SK-N-SH treated with all-trans-retinoic acid at 6 μM for 48 hours (cell line): ENCODE results near the gene IQCM.

ENCODE experiments used
- ATAC-seq: fragments of 200-7000 bp; cut with Tn5 transposase; 3 replicates; pipeline ENCODE4 v1.9.1; 2020; ENCODE audit warnings: mild to moderate bottlenecking, moderate library complexity
- ARNTL ChIP-seq: fragments of 450-650 bp; formaldehyde crosslinking; IDR thresholded peaks from 2 replicates; pipeline ENCODE4 v1.5.0; 2020; ENCODE audit warnings: low read depth, mild to moderate bottlenecking, moderate library complexity, borderline replicate concordance
- BACH2 ChIP-seq: fragments of 250-450 bp; sonication (Bioruptor Pico); IDR thresholded peaks from 2 replicates; pipeline ENCODE4 v1.9.0; 2021; ENCODE audit warnings: mild to moderate bottlenecking, borderline replicate concordance
- CSDC2 ChIP-seq: fragments of 250-450 bp; sonication (Bioruptor Pico); IDR thresholded peaks from 2 replicates; pipeline ENCODE4 v1.5.0; 2020; ENCODE audit warnings: mild to moderate bottlenecking, moderate library complexity
- ESRRG ChIP-seq: fragments of 250-450 bp; sonication (Bioruptor Pico); IDR thresholded peaks from 2 replicates; pipeline ENCODE4 v1.6.1; 2021; ENCODE audit warnings: mild to moderate bottlenecking
- GLIS3 ChIP-seq: fragments of 250-450 bp; sonication (Bioruptor Pico); IDR thresholded peaks from 2 replicates; pipeline ENCODE4 v1.5.0; 2020; ENCODE audit warnings: mild to moderate bottlenecking, moderate library complexity
- ISL1 ChIP-seq: fragments of 250-450 bp; sonication (Bioruptor Pico); IDR thresholded peaks from 2 replicates; pipeline ENCODE4 v2.1.2; 2022; ENCODE audit warnings: mild to moderate bottlenecking, moderate library complexity
- OSR1 ChIP-seq: fragments of 250-450 bp; sonication (Bioruptor Pico); IDR thresholded peaks from 2 replicates; pipeline ENCODE4 v1.8.0; 2022; ENCODE audit warnings: moderate library complexity, mild to moderate bottlenecking, inconsistent platforms
- PPARA ChIP-seq: fragments of 250-450 bp; sonication (Bioruptor Pico); IDR thresholded peaks from 2 replicates; pipeline ENCODE4 v1.5.0; 2020; ENCODE audit warnings: mild to moderate bottlenecking, borderline replicate concordance
- RARB ChIP-seq: fragments of 250-450 bp; sonication (Bioruptor Pico); IDR thresholded peaks from 2 replicates; pipeline ENCODE4 v1.8.0; 2021; ENCODE audit warnings: mild to moderate bottlenecking, moderate library complexity
- SNAI2 ChIP-seq: fragments of 250-450 bp; sonication (Bioruptor Pico); IDR thresholded peaks from 2 replicates; pipeline ENCODE4 v1.5.0; 2020; ENCODE audit warnings: mild to moderate bottlenecking, moderate library complexity
- TCF4 ChIP-seq: fragments of 250-450 bp; sonication (Bioruptor Pico); IDR thresholded peaks from 2 replicates; pipeline ENCODE4 v1.8.0; 2021; ENCODE audit warnings: mild to moderate bottlenecking, moderate library complexity, borderline replicate concordance
- TOX ChIP-seq: fragments of 250-450 bp; sonication (Bioruptor Pico); IDR thresholded peaks from 2 replicates; pipeline ENCODE4 v1.8.0; 2021; ENCODE audit warnings: mild to moderate bottlenecking, moderate library complexity, borderline replicate concordance
- ZC3H10 ChIP-seq: fragments of 250-450 bp; sonication (Bioruptor Pico); IDR thresholded peaks from 2 replicates; pipeline ENCODE4 v1.5.1; 2021; ENCODE audit warnings: mild to moderate bottlenecking, moderate library complexity
- ZFP3 ChIP-seq: fragments of 250-450 bp; sonication (Bioruptor Pico); IDR thresholded peaks from 2 replicates; pipeline ENCODE4 v1.5.0; 2020; ENCODE audit warnings: mild to moderate bottlenecking, moderate library complexity
- ZFP30 ChIP-seq: fragments of 450-650 bp; formaldehyde crosslinking; IDR thresholded peaks from 2 replicates; pipeline ENCODE4 v1.5.0; 2022; ENCODE audit warnings: mild to moderate bottlenecking, moderate library complexity
- ZNF565 ChIP-seq: fragments of 450-650 bp; formaldehyde crosslinking; conservative IDR thresholded peaks from 2 replicates; pipeline ENCODE4 v1.5.0; 2020; ENCODE audit warnings: low read depth, mild to moderate bottlenecking, moderate library complexity
- ZNF8 ChIP-seq: fragments of 450-650 bp; formaldehyde crosslinking; IDR thresholded peaks from 2 replicates; pipeline ENCODE4 v1.5.0; 2020; ENCODE audit warnings: mild to moderate bottlenecking, moderate library complexity
- TF ChIP-seq, protein P1 (sequence below): fragments of 250-450 bp; sonication (Bioruptor Pico); IDR thresholded peaks from 2 replicates; pipeline ENCODE4 v1.5.1; 2020; ENCODE audit warnings: low read depth, mild to moderate bottlenecking, moderate library complexity
- TF ChIP-seq, protein P2 (sequence below): fragments of 250-450 bp; sonication (Bioruptor Pico); IDR thresholded peaks from 2 replicates; pipeline ENCODE4 v1.5.0; 2020; ENCODE audit warnings: mild to moderate bottlenecking, moderate library complexity
- TF ChIP-seq, protein P3 (sequence below): fragments of 250-450 bp; sonication (Bioruptor Pico); IDR thresholded peaks from 2 replicates; pipeline ENCODE4 v1.8.0; 2020; ENCODE audit warnings: mild to moderate bottlenecking, moderate library complexity, borderline replicate concordance
- TF ChIP-seq, protein P4 (sequence below): fragments of 250-450 bp; sonication (Bioruptor Pico); IDR thresholded peaks from 2 replicates; pipeline ENCODE4 v1.8.0; 2021; ENCODE audit warnings: low read depth, mild to moderate bottlenecking, moderate library complexity, borderline replicate concordance
- TF ChIP-seq, protein P5 (sequence below): fragments of 250-450 bp; sonication (Bioruptor Pico); IDR thresholded peaks from 2 replicates; pipeline ENCODE4 v1.5.1; 2021; ENCODE audit warnings: mild to moderate bottlenecking, moderate library complexity

Gene IQCM

DNA sequence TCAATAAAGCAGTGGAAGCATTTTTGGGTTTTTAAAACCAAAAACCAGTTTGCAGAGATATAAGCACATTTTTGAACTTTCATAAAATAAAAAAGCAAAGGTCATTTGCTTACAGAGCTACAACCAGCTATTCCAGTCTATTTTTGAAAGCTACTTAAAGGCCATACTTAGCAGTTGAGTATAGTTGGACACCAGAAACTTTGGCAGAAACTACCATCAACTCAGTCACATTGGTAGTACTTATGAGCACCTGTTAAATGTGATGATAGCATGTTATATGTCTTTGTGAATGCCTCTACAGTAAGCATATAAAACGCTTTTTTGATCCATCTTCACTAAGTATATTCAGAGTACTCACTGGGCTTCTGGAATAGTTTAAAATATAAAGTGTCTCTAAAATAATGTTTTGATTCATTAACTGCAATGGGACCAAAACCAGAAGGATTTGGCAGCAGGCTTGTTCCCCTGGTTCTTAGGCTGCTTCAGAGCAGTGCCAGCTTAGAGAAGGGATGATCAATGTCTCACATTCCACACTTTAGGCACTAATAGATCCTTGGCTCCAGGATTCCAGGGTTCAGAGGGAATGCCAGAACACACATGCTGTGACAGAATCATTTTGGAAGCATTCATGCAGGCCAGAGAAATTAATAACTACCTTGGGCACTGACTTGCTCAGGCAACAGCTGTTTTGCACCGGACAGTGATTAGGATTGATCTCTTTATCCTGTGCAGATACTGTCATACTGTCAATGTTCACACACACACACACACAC, 103.9 kb downstream of the IQCM start:
- ATAC-seq, result no peak
- TF ChIP-seq GLIS3 (CRISPR knock-in tag), result no peak
- TF ChIP-seq, protein P1, sequence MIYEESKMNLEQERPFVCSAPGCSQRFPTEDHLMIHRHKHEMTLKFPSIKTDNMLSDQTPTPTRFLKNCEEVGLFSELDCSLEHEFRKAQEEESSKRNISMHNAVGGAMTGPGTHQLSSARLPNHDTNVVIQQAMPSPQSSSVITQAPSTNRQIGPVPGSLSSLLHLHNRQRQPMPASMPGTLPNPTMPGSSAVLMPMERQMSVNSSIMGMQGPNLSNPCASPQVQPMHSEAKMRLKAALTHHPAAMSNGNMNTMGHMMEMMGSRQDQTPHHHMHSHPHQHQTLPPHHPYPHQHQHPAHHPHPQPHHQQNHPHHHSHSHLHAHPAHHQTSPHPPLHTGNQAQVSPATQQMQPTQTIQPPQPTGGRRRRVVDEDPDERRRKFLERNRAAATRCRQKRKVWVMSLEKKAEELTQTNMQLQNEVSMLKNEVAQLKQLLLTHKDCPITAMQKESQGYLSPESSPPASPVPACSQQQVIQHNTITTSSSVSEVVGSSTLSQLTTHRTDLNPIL (CRISPR knock-in tag), result no peak
- TF ChIP-seq ZNF8 (CRISPR knock-in tag), result no peak
- no peak for TF ChIP-seq RARB
- TF ChIP-seq ZNF565 (CRISPR knock-in tag), result no peak
- no peak for TF ChIP-seq ISL1 (CRISPR knock-in tag)
- no peak for TF ChIP-seq ZFP30 (CRISPR knock-in tag)
- TF ChIP-seq TOX, result no peak
- TF ChIP-seq, protein P2, sequence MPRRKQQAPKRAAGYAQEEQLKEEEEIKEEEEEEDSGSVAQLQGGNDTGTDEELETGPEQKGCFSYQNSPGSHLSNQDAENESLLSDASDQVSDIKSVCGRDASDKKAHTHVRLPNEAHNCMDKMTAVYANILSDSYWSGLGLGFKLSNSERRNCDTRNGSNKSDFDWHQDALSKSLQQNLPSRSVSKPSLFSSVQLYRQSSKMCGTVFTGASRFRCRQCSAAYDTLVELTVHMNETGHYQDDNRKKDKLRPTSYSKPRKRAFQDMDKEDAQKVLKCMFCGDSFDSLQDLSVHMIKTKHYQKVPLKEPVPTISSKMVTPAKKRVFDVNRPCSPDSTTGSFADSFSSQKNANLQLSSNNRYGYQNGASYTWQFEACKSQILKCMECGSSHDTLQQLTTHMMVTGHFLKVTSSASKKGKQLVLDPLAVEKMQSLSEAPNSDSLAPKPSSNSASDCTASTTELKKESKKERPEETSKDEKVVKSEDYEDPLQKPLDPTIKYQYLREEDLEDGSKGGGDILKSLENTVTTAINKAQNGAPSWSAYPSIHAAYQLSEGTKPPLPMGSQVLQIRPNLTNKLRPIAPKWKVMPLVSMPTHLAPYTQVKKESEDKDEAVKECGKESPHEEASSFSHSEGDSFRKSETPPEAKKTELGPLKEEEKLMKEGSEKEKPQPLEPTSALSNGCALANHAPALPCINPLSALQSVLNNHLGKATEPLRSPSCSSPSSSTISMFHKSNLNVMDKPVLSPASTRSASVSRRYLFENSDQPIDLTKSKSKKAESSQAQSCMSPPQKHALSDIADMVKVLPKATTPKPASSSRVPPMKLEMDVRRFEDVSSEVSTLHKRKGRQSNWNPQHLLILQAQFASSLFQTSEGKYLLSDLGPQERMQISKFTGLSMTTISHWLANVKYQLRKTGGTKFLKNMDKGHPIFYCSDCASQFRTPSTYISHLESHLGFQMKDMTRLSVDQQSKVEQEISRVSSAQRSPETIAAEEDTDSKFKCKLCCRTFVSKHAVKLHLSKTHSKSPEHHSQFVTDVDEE (CRISPR knock-in tag), result no peak
- no peak for TF ChIP-seq ESRRG (CRISPR knock-in tag)
- TF ChIP-seq, protein P3, sequence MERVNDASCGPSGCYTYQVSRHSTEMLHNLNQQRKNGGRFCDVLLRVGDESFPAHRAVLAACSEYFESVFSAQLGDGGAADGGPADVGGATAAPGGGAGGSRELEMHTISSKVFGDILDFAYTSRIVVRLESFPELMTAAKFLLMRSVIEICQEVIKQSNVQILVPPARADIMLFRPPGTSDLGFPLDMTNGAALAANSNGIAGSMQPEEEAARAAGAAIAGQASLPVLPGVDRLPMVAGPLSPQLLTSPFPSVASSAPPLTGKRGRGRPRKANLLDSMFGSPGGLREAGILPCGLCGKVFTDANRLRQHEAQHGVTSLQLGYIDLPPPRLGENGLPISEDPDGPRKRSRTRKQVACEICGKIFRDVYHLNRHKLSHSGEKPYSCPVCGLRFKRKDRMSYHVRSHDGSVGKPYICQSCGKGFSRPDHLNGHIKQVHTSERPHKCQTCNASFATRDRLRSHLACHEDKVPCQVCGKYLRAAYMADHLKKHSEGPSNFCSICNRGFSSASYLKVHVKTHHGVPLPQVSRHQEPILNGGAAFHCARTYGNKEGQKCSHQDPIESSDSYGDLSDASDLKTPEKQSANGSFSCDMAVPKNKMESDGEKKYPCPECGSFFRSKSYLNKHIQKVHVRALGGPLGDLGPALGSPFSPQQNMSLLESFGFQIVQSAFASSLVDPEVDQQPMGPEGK (CRISPR knock-in tag), result no peak
- TF ChIP-seq, protein P4, sequence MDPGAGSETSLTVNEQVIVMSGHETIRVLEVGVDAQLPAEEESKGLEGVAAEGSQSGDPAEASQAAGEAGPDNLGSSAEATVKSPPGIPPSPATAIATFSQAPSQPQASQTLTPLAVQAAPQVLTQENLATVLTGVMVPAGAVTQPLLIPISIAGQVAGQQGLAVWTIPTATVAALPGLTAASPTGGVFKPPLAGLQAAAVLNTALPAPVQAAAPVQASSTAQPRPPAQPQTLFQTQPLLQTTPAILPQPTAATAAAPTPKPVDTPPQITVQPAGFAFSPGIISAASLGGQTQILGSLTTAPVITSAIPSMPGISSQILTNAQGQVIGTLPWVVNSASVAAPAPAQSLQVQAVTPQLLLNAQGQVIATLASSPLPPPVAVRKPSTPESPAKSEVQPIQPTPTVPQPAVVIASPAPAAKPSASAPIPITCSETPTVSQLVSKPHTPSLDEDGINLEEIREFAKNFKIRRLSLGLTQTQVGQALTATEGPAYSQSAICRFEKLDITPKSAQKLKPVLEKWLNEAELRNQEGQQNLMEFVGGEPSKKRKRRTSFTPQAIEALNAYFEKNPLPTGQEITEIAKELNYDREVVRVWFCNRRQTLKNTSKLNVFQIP, result no peak
- no peak for TF ChIP-seq CSDC2
- no peak for TF ChIP-seq TCF4 (CRISPR knock-in tag)
- TF ChIP-seq ARNTL (CRISPR knock-in tag), result no peak

DNA sequence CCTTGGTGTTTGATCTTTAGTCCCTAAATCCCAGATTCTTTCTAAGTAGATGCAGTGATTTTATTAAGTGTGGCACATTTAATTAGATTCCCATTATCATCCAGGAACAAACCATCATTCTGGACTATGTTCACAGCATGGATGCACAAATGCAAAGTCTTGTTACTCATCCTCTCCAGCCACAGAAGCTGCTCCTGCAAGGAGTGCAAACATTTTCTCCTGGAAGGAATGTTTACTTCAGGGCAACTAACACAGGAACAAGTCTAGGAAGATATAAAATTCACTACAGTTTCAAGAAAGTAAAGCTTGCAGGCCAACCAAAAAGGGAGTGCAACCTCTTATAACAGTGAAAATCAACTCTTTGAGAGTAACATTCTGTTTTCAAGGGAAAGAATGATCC, 106.0 kb downstream of the IQCM start:
- no peak for ATAC-seq
- TF ChIP-seq, protein P3 (CRISPR knock-in tag), result no peak
- no peak for TF ChIP-seq TOX
- no peak for TF ChIP-seq PPARA (CRISPR knock-in tag)
- no peak for TF ChIP-seq BACH2
- TF ChIP-seq ZNF8 (CRISPR knock-in tag), result no peak
- no peak for TF ChIP-seq ZFP3 (CRISPR knock-in tag)
- TF ChIP-seq RARB, result no peak
- no peak for TF ChIP-seq SNAI2
- TF ChIP-seq, all 23 proteins: peak for 0

DNA sequence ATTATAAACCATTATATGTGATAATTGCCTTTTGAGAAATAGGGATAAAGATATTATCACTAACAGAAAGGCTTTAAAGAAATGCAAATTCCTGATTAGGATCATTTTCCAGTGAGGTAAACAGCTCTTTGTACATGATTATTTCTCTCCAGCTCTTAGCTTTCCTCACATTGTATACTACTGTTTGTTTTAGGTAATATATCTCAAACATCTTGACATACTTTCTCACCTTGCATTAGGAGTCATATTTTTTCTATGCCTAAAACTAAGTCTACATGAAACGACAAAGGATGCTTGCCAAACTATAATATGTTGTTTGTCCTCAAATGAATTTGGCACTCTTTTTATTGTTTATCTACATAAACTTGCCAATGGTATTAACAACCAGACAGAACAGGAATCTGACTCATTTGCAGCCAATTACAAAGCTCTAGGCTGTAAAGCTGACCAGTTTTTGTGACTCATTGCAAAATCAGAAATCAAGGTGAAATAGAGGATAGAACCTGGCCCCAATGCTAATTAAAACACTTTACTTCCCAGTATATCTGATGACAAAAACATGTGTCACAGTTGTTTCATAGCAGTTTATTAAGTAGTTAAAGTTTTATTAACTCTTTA, 107.0 kb downstream of the IQCM start:
- TF ChIP-seq ZFP30 (CRISPR knock-in tag) (no peak), OSR1 (CRISPR knock-in tag) (no peak), GLIS3 (CRISPR knock-in tag) (no peak), ISL1 (CRISPR knock-in tag) (no peak), BACH2 (no peak), ZFP3 (CRISPR knock-in tag) (no peak), ZC3H10 (CRISPR knock-in tag) (no peak), CSDC2 (no peak)
- TF ChIP-seq, protein P5, sequence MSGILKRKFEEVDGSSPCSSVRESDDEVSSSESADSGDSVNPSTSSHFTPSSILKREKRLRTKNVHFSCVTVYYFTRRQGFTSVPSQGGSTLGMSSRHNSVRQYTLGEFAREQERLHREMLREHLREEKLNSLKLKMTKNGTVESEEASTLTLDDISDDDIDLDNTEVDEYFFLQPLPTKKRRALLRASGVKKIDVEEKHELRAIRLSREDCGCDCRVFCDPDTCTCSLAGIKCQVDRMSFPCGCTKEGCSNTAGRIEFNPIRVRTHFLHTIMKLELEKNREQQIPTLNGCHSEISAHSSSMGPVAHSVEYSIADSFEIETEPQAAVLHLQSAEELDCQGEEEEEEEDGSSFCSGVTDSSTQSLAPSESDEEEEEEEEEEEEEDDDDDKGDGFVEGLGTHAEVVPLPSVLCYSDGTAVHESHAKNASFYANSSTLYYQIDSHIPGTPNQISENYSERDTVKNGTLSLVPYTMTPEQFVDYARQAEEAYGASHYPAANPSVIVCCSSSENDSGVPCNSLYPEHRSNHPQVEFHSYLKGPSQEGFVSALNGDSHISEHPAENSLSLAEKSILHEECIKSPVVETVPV, result no peak
- TF ChIP-seq, protein P3 (CRISPR knock-in tag), result no peak
- TF ChIP-seq, protein P4, result no peak
- ATAC-seq, result no peak
